ENCODE measurements around the gene BNIP3.

DNA sequence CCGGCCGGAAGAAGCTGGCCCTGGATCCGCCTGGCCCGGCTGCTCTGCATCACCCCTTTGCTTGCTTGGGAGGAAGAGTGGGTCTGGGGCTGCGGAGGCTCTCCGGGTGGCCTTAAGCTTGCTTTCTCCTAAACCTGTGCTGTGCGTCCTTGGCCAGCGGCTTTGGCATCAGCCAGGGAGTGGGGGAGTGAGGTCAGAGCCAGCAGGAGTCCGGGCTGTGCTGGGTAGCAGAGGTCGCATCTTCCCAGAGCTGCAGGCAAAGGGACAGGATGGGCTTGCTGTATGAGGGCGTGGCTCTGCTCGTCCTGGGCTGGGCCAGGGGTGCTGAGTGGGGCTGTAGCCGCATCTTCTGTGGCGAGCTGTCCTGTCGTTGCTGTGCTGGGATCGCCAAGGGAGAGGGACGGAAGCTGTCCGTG lies 21.1 kb downstream of the BNIP3 start:
- no peak for TF ChIP-seq POLR2AphosphoS5 (IDR thresholded peaks at IDR 0.05; ENCODE audit: low read depth, low read length)
- no peak for TF ChIP-seq TAF1 (IDR thresholded peaks at IDR 0.05; ENCODE audit: borderline replicate concordance, insufficient read depth, low read length)
- TF ChIP-seq REST (IDR thresholded peaks at IDR 0.05; ENCODE audit: insufficient read depth in 1 of 2, low read depth in 2 of 2, low read length in 2 of 2): no peak
- TF ChIP-seq FOXP2 (optimal IDR thresholded peaks at IDR 0.05; ENCODE audit: borderline replicate concordance, extremely low read depth, extremely low read length, insufficient read depth): no peak
- TF ChIP-seq SIN3A (IDR thresholded peaks at IDR 0.05; ENCODE audit: borderline replicate concordance, insufficient read depth, low read length): no peak

All from PFSK-1 (cell line).